K562 (cell line): ENCODE measurements around the gene TXNRD2. TPM values are rescaled to one million over a fixed set of nuclear protein-coding genes. Genes with fewer than 3 reads are reported as not detected.
A peak's percentile ranks its signal among the peaks of the same experiment; 100 is the strongest.

Experiments
- ATF6 ChIP-seq: sonication (generic); formaldehyde crosslinking; IDR thresholded peaks from 2 replicates; pipeline ENCODE4 v1.4.0; 2020; ENCODE audit warnings: mild to moderate bottlenecking, missing genetic modification reagents
- DDX20 ChIP-seq: fragments of 450-650 bp; IDR thresholded peaks from 2 replicates; pipeline ENCODE4 v1.6.1; 2016; ENCODE audit warnings: missing genetic modification characterization, low read depth, mild to moderate bottlenecking, missing compliant biosample characterization, moderate library complexity
- HNRNPLL ChIP-seq: fragments of 200-400 bp; formaldehyde crosslinking; IDR thresholded peaks from 2 replicates; pipeline ENCODE4 v1.6.1; 2017; ENCODE audit warnings: low read length, low read depth, mild to moderate bottlenecking; ENCODE audit not compliant: poor library complexity, severe bottlenecking
- KDM1A ChIP-seq, 2 experiments: fragments of 450-650 bp; IDR thresholded peaks; 2 replicates each; pipeline ENCODE4 v1.6.1; 2016; ENCODE audit warnings: mild to moderate bottlenecking in 2 of 2
- PHF21A ChIP-seq: fragments of 450-650 bp; IDR thresholded peaks from 2 replicates; pipeline ENCODE4 v1.6.1; 2017; ENCODE audit warnings: low read depth, borderline replicate concordance
- PHTF2 ChIP-seq: fragments of 250-450 bp; sonication (Bioruptor Pico); IDR thresholded peaks from 2 replicates; pipeline ENCODE4 v1.5.0; 2021; ENCODE audit warnings: mild to moderate bottlenecking
- RBM39 ChIP-seq: fragments of 200-400 bp; formaldehyde crosslinking; optimal IDR thresholded peaks from 2 replicates; pipeline ENCODE3; 2018; ENCODE audit warnings: low read depth, low read length
- SAP30 ChIP-seq: fragments of 200-600 bp; sonication (generic); IDR thresholded peaks from 2 replicates; pipeline ENCODE4 v1.6.1; 2012; ENCODE audit warnings: borderline replicate concordance, low read depth, mild to moderate bottlenecking, moderate library complexity, low read length, control low read depth, inconsistent platforms; ENCODE audit not compliant: insufficient read depth, poor library complexity, severe bottlenecking
- SIN3B ChIP-seq: fragments of 450-650 bp; IDR thresholded peaks from 2 replicates; pipeline ENCODE4 v1.6.1; 2017; ENCODE audit warnings: low read depth, mild to moderate bottlenecking, moderate library complexity
- SMAD3 ChIP-seq: fragments of 450-650 bp; formaldehyde crosslinking; conservative IDR thresholded peaks from 2 replicates; pipeline ENCODE4 v1.4.0; 2020; ENCODE audit warnings: mild to moderate bottlenecking
- SMAD4 ChIP-seq: fragments of 250-450 bp; sonication (Bioruptor Pico); conservative IDR thresholded peaks from 2 replicates; pipeline ENCODE4 v1.8.0; 2021; ENCODE audit warnings: inconsistent platforms, mild to moderate bottlenecking, moderate library complexity
- STAT5A ChIP-seq: IDR thresholded peaks from 2 replicates; pipeline ENCODE4 v1.6.1; 2012; ENCODE audit warnings: low read length, inconsistent platforms, borderline replicate concordance
- TBL1XR1 ChIP-seq, 2 experiments: IDR thresholded peaks; 2 replicates each; pipeline ENCODE4 v1.6.1; 2012; ENCODE audit warnings: improper control_type of control experiment in 2 of 2, low read length in 2 of 2, mild to moderate bottlenecking in 1 of 2
- ZNF232 ChIP-seq: sonication (generic); formaldehyde crosslinking; IDR thresholded peaks from 2 replicates; pipeline ENCODE4 v1.8.0; 2022; ENCODE audit warnings: mild to moderate bottlenecking, missing genetic modification reagents
- ZNF511 ChIP-seq: sonication (generic); formaldehyde crosslinking; IDR thresholded peaks from 2 replicates; pipeline ENCODE4 v1.8.0; 2022; ENCODE audit warnings: mild to moderate bottlenecking, missing genetic modification reagents
- ZNF584 ChIP-seq: fragments of 200-800 bp; sonication (Bioruptor generic); IDR thresholded peaks from 2 replicates; pipeline ENCODE4 v1.6.1; 2016; ENCODE audit warnings: low read depth, mild to moderate bottlenecking, missing genetic modification characterization, missing compliant biosample characterization
- ZNF589 ChIP-seq: fragments of 200-800 bp; sonication (Bioruptor generic); IDR thresholded peaks from 2 replicates; pipeline ENCODE4 v1.6.1; 2016; ENCODE audit warnings: low read depth, missing genetic modification characterization, missing compliant biosample characterization
- polyA plus RNA-seq, 8 experiments: library from polyadenylated mRNA; depleted of rRNA in 4 of 8; stranded (reverse) in 5 of 8; unstranded in 3 of 8; fragments of >200 nt; fragmentation: Nextera tagmentation in 2 of 8; fragmentation: Illumina TruSeq in 1 of 8; extraction: Ambion mirVana in 2 of 8; extraction: Trizol in 1 of 8; gene quantifications; 2 replicates each; pipeline versions ENCODE4 v1.2.1 to v1.2.3, GENCODE V29; 2011 to 2014; ENCODE audit warnings: inconsistent platforms in 1 of 8, missing spikeins in 1 of 8
- total RNA-seq, 7 experiments: library from RNA; depleted of rRNA in 6 of 7; stranded (reverse); fragments of >200 nt in 6 of 7; fragmentation: Illumina TruSeq in 2 of 7; extraction: Trizol in 2 of 7; gene quantifications; 2 replicates each; pipeline versions ENCODE4 v1.2.1 to v1.2.3, GENCODE V29; 2011 to 2021; ENCODE audit warnings: low replicate concordance in 1 of 7
- TF ChIP-seq, protein P1 (sequence below): fragments of 250-450 bp; sonication (Bioruptor Pico); IDR thresholded peaks from 2 replicates; pipeline ENCODE4 v1.5.0; 2020; ENCODE audit warnings: mild to moderate bottlenecking, borderline replicate concordance
- TF ChIP-seq, protein P2 (sequence below): fragments of 250-450 bp; sonication (Bioruptor Pico); IDR thresholded peaks from 2 replicates; pipeline ENCODE4 v1.9.0; 2021; ENCODE audit warnings: mild to moderate bottlenecking
- TF ChIP-seq, protein P3 (sequence below), 2 experiments: fragments of 250-450 bp in 1 of 2; fragments of 450-650 bp in 1 of 2; sonication (Bioruptor Pico) in 1 of 2; IDR thresholded peaks; 2 replicates each; pipeline versions ENCODE4 v1.6.1 to v1.8.0; 2016 to 2021; ENCODE audit warnings: mild to moderate bottlenecking in 2 of 2, moderate library complexity in 2 of 2, missing compliant biosample characterization in 1 of 2, missing genetic modification characterization in 1 of 2

TXNRD2 gene
- total and polyA plus RNA-seq, 9 of the 15 experiments (the other 6 are each of a cell fraction or from before 2014, with no cell fraction given), result 3.3 to 80.2 (median 49.4) TPM

DNA sequence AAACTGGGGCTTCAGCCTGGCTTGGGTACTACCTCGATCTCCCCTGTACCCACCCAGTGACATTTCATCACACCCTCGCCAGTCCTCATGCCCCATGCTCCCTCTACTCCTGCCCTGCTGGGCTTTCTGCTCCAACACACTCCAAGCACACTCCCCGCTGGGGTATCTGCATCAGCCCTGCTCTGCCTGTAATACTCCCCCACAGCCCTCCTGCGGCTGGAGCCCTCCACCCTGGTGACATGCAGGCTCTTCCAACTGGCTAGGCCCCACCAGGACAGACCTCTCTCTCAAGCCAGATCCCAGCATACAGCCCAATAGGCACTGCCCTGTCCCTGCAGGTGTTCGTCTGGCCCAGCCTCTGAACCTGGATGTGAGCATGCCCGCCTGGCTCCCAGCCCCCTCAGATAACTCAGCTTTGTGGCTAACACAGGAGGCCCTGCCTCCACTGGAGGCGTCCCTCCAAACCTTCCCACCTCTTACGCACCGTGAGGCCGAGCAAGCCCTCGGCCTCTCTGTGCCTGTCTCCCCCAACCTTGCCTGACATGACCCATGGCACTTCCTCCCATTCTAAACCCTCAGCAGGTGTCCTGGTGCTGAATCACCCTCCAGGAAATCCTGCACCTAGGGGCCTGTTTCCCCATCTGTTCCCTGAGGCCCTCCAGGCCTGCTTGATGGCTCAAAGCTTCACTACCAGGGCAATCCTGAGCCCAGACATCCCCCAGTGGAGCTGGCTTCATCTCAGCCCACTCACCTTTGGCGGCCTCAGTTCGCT is 33.5 kb upstream of the TXNRD2 start (continued):
- TF ChIP-seq, protein P1, sequence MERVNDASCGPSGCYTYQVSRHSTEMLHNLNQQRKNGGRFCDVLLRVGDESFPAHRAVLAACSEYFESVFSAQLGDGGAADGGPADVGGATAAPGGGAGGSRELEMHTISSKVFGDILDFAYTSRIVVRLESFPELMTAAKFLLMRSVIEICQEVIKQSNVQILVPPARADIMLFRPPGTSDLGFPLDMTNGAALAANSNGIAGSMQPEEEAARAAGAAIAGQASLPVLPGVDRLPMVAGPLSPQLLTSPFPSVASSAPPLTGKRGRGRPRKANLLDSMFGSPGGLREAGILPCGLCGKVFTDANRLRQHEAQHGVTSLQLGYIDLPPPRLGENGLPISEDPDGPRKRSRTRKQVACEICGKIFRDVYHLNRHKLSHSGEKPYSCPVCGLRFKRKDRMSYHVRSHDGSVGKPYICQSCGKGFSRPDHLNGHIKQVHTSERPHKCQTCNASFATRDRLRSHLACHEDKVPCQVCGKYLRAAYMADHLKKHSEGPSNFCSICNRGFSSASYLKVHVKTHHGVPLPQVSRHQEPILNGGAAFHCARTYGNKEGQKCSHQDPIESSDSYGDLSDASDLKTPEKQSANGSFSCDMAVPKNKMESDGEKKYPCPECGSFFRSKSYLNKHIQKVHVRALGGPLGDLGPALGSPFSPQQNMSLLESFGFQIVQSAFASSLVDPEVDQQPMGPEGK (CRISPR knock-in tag), result no peak
- TF ChIP-seq STAT5A (no peak; the same call in 1 of the 2 replicates), RBM39 (no peak), ZNF584 (no peak), ZNF511 (CRISPR knock-in tag) (no peak), SAP30 (peak; percentile 52), SMAD4 (CRISPR knock-in tag) (peak; percentile 21; the same call in 1 of the 2 replicates), PHTF2 (no peak), HNRNPLL (peak; percentile 23), TBL1XR1 (IDR thresholded peaks at IDR 0.05; ENCODE audit: low read length in 2 of 2) (peak in 1 of 2 experiments; percentile 36; a peak in 2 of 4 replicates), ZNF589 (CRISPR knock-in tag) (no peak), DDX20 (no peak), ZNF232 (CRISPR knock-in tag) (no peak), SIN3B (no peak), PHF21A (no peak), SMAD3 (CRISPR knock-in tag) (no peak), ATF6 (CRISPR knock-in tag) (no peak), KDM1A (IDR thresholded peaks at IDR 0.05) (no peak)
- TF ChIP-seq, protein P2, sequence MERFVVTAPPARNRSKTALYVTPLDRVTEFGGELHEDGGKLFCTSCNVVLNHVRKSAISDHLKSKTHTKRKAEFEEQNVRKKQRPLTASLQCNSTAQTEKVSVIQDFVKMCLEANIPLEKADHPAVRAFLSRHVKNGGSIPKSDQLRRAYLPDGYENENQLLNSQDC, result no peak
- TF ChIP-seq, protein P3, sequence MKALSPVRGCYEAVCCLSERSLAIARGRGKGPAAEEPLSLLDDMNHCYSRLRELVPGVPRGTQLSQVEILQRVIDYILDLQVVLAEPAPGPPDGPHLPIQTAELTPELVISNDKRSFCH (CRISPR knock-in tag; IDR thresholded peaks at IDR 0.05), result no peak
- TF ChIP-seq, protein P3 (tag; IDR thresholded peaks at IDR 0.05), result peak; percentile 51
